H1 (cell line): Measurements from ENCODE around the gene SFXN4. TPM values are rescaled to one million over a fixed set of nuclear protein-coding genes. Genes with fewer than 3 reads are reported as not detected.

Source experiments
- BRCA1 ChIP-seq: IDR thresholded peaks from 2 replicates; pipeline ENCODE4 v1.6.1; 2012; ENCODE audit warnings: low read depth, low read length, improper control_type of control experiment
- MAFK ChIP-seq: IDR thresholded peaks from 2 replicates; pipeline ENCODE4 v1.6.1; 2012; ENCODE audit warnings: low read depth, mild to moderate bottlenecking, improper control_type of control experiment, low read length
- polyA plus RNA-seq, 7 experiments: library from polyadenylated mRNA; depleted of rRNA in 3 of 7; stranded (reverse) in 5 of 7; unstranded in 2 of 7; fragments of >200 nt in 5 of 7; fragments of 200-250 nt in 2 of 7; gene quantifications; 1 replicate in 5 of 7; 2 replicates in 1 of 7; 4 replicates in 1 of 7; pipeline versions ENCODE4 v1.2.1 to v1.2.3, GENCODE V29; 2011 to 2013; ENCODE audit warnings: missing spikeins in 2 of 7, mixed read lengths in 2 of 7
- total RNA-seq: library from RNA; stranded (reverse); fragmentation: NEBNext Ultra II Directional; extraction: Animal tissue kit (Norgen Biotek cat#: 25700); gene quantifications from 2 replicates; pipeline ENCODE4 v1.2.1, GENCODE V29; 2021

The SFXN4 gene
- total and polyA plus RNA-seq, 2 of the 8 experiments (the other 6 are each of a cell fraction or from before 2014, with no cell fraction given) = 15.4 to 21.6 TPM

GRCh38 chr10:119095640-119096039 lies 69.9 kb downstream of the SFXN4 start (continued):
- TF ChIP-seq MAFK (no peak), BRCA1 (no peak)
